ENCODE results near the gene WRNIP1. TPM values are rescaled to one million over a fixed set of nuclear protein-coding genes. Genes with fewer than 3 reads are reported as not detected.

Gene WRNIP1
- total RNA-seq, 1 experiment from 2014 or later = 38.1 TPM

DNA sequence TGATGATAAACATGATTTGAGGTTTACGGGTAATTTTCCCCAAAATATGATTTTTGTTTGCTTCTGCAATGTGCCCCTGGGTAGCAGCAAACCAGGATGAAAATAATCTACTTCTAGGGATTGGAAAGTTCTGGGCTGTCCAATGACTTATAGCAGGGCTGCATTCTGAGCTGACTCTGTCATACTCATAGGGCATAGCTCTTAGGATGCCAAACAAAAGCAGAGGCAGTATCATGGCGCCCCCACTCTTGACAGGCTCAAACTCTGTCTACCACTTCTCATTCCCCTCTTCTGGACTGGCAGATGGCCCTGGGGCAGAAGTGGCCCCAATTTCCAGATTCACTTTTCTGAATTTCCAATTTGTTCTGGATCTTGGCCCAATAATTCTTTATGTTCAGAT lies 66.2 kb downstream of the WRNIP1 start:
- no peak for DNase-seq
- H3K23me2 ChIP-seq (ENCODE audit: insufficient read length, low read depth, low read length, poor library complexity, severe bottlenecking) = no peaks in the 10 kb centered on the region

More for the DNA sequence above, 66.2 kb downstream of the WRNIP1 start:
- H3K4me1 Mint-ChIP-seq = no peaks in the 10 kb centered on the region
- peaks cover 2 to 25% (median 15%) of the 10 kb centered on the region in 3 experiments; a peak in 6 of 7 replicates for H3K36me3 Mint-ChIP-seq (ENCODE audit: insufficient read depth in 1 of 3, low read depth in 3 of 3)
- Histone ChIP-seq H3K4me2 (ENCODE audit: insufficient read depth, insufficient read length, low read length) (no peak overlapping the region), H3K27ac (ENCODE audit: insufficient read length, low read depth, low read length) (no peak overlapping the region), H3K56ac (ENCODE audit: insufficient read length, low read depth, low read length) (no peak overlapping the region), H4K5ac (ENCODE audit: insufficient read length, low read depth, low read length) (no peak overlapping the region), H2BK20ac (ENCODE audit: low read depth, low read length, poor library complexity, severe bottlenecking) (no peak overlapping the region), H3K4me1 (ENCODE audit: insufficient read depth, low read length) (no peaks in the 10 kb centered on the region), H2BK12ac (ENCODE audit: insufficient read length, low read depth, low read length) (no peak overlapping the region), H3K23ac (ENCODE audit: insufficient read length, low read depth, low read length) (no peak overlapping the region), H3K27me3 (ENCODE audit: insufficient read depth, low read length) (no peaks in the 10 kb centered on the region), H3K79me2 (ENCODE audit: insufficient read depth, low read length) (no peaks in the 10 kb centered on the region), H4K8ac (replicated peaks; ENCODE audit: insufficient read length, low read depth, low read length) (no peak overlapping the region), H3K9me3 (ENCODE audit: control insufficient read depth, low read depth, low read length) (no peaks in the 10 kb centered on the region), H3K18ac (ENCODE audit: insufficient read length, low read depth, low read length) (no peak overlapping the region), H3K79me1 (ENCODE audit: insufficient read depth, low read depth, low read length, poor library complexity, severe bottlenecking) (no peaks in the 10 kb centered on the region), H3K9ac (ENCODE audit: extremely low read depth, insufficient read length, low read length) (no peak overlapping the region), H2AK5ac (ENCODE audit: insufficient read length, low read length) (no peak overlapping the region), H2BK120ac (ENCODE audit: low read depth, low read length, poor library complexity, severe bottlenecking) (no peak overlapping the region), H2BK5ac (ENCODE audit: insufficient read length, low read length) (no peak overlapping the region), H4K20me1 (ENCODE audit: control insufficient read depth, insufficient read depth, insufficient read length) (no peaks in the 10 kb centered on the region), H4K91ac (ENCODE audit: insufficient read length, low read depth, low read length) (no peak overlapping the region), H2BK15ac (ENCODE audit: low read depth, low read length) (no peak overlapping the region), H3T11ph (ENCODE audit: low read length) (no peak overlapping the region), H3K14ac (ENCODE audit: insufficient read depth, low read length) (no peak overlapping the region), H3K4ac (ENCODE audit: low read depth, low read length) (no peak overlapping the region), H2AFZ (ENCODE audit: low read length) (no peak overlapping the region)
- no peaks in the 10 kb centered on the region for H3K27me3 Mint-ChIP-seq (ENCODE audit: low read depth)
- no peaks in the 10 kb centered on the region for H3K9me3 Mint-ChIP-seq
- no CpG with 5 or more reads among the region's 2 CpGs for WGBS (ENCODE audit: extremely low coverage, insufficient read length, low lambda C conversion rate)
- TF ChIP-seq, protein P1, sequence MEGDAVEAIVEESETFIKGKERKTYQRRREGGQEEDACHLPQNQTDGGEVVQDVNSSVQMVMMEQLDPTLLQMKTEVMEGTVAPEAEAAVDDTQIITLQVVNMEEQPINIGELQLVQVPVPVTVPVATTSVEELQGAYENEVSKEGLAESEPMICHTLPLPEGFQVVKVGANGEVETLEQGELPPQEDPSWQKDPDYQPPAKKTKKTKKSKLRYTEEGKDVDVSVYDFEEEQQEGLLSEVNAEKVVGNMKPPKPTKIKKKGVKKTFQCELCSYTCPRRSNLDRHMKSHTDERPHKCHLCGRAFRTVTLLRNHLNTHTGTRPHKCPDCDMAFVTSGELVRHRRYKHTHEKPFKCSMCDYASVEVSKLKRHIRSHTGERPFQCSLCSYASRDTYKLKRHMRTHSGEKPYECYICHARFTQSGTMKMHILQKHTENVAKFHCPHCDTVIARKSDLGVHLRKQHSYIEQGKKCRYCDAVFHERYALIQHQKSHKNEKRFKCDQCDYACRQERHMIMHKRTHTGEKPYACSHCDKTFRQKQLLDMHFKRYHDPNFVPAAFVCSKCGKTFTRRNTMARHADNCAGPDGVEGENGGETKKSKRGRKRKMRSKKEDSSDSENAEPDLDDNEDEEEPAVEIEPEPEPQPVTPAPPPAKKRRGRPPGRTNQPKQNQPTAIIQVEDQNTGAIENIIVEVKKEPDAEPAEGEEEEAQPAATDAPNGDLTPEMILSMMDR (conservative IDR thresholded peaks at IDR 0.05) = no peak
- H3K4me3 Mint-ChIP-seq = no peak overlapping the region
- H3K27ac Mint-ChIP-seq = no peak overlapping the region
